ENCODE measurements around the gene FIBIN.

FIBIN gene

DNA sequence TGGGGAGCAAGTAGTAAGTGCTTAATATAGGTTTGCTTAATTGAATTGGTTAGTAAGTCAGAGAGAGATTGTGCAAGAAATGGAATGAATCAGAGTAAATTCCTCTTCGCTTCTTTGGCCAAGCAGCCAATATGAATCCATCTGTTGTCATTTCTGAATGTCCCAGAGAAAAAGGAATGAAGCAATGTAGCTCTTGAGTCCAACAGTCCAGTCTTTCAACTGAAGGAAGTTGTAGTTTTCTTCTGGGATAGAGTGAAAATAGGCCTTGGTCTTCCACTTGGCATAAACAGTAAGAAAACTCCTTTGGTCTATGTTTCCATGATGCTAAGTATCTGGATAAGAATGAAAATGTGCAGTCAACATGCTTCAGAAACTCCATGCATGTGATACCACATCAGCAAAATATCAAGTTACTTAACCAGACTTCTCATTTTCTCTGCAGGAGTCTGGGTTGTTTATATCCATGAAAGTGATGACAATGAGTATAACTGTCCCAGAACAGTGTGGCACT is 1.8 kb upstream of the FIBIN start:
- Histone ChIP-seq H3K9me3 (ENCODE audit: control insufficient read depth, insufficient read depth, low read length) (no peaks in the 10 kb centered on the region), H3K36me3 (ENCODE audit: control insufficient read depth, low read length) (no peaks in the 10 kb centered on the region), H3K4me1 (ENCODE audit: control insufficient read depth, low read length) (no peaks in the 10 kb centered on the region), H3K27ac (ENCODE audit: low read depth, low read length) (no peak overlapping the region), H3K9me2 (replicated peaks; ENCODE audit: control insufficient read depth, low read length) (no peaks in the 10 kb centered on the region), H4K20me1 (ENCODE audit: control insufficient read depth, insufficient read depth, low read depth, low read length) (no peaks in the 10 kb centered on the region), H3F3A (ENCODE audit: control insufficient read depth, insufficient read depth) (no peaks in the 10 kb centered on the region), H3K4me2 (ENCODE audit: low read length) (no peak overlapping the region), H3K27me3 (ENCODE audit: control insufficient read depth, low read length) (no peaks in the 10 kb centered on the region), H3K4me3 (ENCODE audit: low read length) (no peak overlapping the region), H3K79me2 (ENCODE audit: control insufficient read depth, low read length) (no peaks in the 10 kb centered on the region)
- no peak for TF ChIP-seq EZH2phosphoT487 (IDR thresholded peaks at IDR 0.05; ENCODE audit: borderline replicate concordance, low read length)
- TF ChIP-seq, protein P1, sequence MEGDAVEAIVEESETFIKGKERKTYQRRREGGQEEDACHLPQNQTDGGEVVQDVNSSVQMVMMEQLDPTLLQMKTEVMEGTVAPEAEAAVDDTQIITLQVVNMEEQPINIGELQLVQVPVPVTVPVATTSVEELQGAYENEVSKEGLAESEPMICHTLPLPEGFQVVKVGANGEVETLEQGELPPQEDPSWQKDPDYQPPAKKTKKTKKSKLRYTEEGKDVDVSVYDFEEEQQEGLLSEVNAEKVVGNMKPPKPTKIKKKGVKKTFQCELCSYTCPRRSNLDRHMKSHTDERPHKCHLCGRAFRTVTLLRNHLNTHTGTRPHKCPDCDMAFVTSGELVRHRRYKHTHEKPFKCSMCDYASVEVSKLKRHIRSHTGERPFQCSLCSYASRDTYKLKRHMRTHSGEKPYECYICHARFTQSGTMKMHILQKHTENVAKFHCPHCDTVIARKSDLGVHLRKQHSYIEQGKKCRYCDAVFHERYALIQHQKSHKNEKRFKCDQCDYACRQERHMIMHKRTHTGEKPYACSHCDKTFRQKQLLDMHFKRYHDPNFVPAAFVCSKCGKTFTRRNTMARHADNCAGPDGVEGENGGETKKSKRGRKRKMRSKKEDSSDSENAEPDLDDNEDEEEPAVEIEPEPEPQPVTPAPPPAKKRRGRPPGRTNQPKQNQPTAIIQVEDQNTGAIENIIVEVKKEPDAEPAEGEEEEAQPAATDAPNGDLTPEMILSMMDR (IDR thresholded peaks at IDR 0.05; ENCODE audit: low read depth, low read length, poor library complexity, severe bottlenecking), result no peak

DNA sequence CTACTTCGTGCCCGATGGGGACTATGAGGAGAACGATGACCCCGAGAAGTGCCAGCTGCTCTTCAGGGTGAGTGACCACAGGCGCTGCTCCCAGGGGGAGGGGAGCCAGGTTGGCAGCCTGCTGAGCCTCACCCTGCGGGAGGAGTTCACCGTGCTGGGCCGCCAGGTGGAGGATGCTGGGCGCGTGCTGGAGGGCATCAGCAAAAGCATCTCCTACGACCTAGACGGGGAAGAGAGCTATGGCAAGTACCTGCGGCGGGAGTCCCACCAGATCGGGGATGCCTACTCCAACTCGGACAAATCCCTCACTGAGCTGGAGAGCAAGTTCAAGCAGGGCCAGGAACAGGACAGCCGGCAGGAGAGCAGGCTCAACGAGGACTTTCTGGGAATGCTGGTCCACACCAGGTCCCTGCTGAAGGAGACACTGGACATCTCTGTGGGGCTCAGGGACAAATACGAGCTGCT is 751 bp downstream of the FIBIN start:
- H3K79me2 ChIP-seq (ENCODE audit: control insufficient read depth, low read length), result no peaks in the 10 kb centered on the region
- no peak overlapping the region for H3K27ac ChIP-seq (ENCODE audit: low read depth, low read length)
- TF ChIP-seq EZH2phosphoT487 (IDR thresholded peaks at IDR 0.05; ENCODE audit: borderline replicate concordance, low read length), result no peak
- TF ChIP-seq, protein P1 (IDR thresholded peaks at IDR 0.05; ENCODE audit: low read depth, low read length, poor library complexity, severe bottlenecking), result no peak
- no peak overlapping the region for H3K4me2 ChIP-seq (ENCODE audit: low read length)
- no peaks in the 10 kb centered on the region for H3K4me1 ChIP-seq (ENCODE audit: control insufficient read depth, low read length)
- H3K4me3 ChIP-seq (ENCODE audit: low read length), result no peak overlapping the region
- H3K27me3 ChIP-seq (ENCODE audit: control insufficient read depth, low read length), result no peaks in the 10 kb centered on the region
- H3K9me3 ChIP-seq (ENCODE audit: control insufficient read depth, insufficient read depth, low read length), result no peaks in the 10 kb centered on the region
- no peaks in the 10 kb centered on the region for H3K36me3 ChIP-seq (ENCODE audit: control insufficient read depth, low read length)
- H3F3A ChIP-seq (ENCODE audit: control insufficient read depth, insufficient read depth), result no peaks in the 10 kb centered on the region
- no peaks in the 10 kb centered on the region for H3K9me2 ChIP-seq (replicated peaks; ENCODE audit: control insufficient read depth, low read length)
- no peaks in the 10 kb centered on the region for H4K20me1 ChIP-seq (ENCODE audit: control insufficient read depth, insufficient read depth, low read depth, low read length)

DNA sequence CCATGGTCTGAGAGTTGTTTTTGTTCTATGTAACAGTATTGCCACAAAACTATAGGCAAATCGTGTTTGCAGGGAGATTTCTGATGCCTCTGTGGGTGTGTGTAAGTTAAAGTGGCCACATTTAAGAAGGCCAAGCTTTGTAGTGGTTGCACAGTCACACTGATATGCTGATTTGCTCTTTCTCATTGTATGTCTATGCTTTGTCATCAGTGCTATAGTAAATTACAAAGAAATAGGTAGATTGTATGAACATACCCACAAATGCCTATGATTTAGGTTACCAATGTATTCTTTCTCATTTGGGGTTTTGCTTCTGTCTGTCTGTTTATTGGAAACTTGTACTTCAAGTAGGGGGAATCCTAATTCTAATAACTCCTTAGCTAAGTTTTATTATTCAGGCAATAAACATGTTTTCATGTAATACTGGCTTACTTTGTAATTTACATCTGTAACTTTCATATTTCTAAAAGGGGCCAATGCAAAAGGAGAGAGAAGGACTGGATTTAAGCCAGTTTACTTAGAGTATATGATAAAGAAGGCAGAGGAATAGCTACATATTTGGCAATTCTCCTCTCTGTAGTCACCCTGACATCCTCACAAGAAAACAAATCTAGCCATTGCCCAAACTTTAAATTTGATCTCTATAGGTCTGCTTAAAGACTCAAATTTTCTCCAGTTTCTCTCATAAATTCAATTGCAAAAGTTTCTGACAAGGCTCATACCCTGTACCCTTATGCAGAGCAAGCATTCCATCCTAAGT is 2.0 kb downstream of the FIBIN start:
- TF ChIP-seq, protein P1 (IDR thresholded peaks at IDR 0.05; ENCODE audit: low read depth, low read length, poor library complexity, severe bottlenecking), result no peak
- TF ChIP-seq EZH2phosphoT487 (IDR thresholded peaks at IDR 0.05; ENCODE audit: borderline replicate concordance, low read length), result no peak
- Histone ChIP-seq H3K9me3 (ENCODE audit: control insufficient read depth, insufficient read depth, low read length) (no peaks in the 10 kb centered on the region), H3K4me3 (ENCODE audit: low read length) (no peak overlapping the region), H4K20me1 (ENCODE audit: control insufficient read depth, insufficient read depth, low read depth, low read length) (no peaks in the 10 kb centered on the region), H3K79me2 (ENCODE audit: control insufficient read depth, low read length) (no peaks in the 10 kb centered on the region), H3K4me1 (ENCODE audit: control insufficient read depth, low read length) (no peaks in the 10 kb centered on the region), H3K4me2 (ENCODE audit: low read length) (no peak overlapping the region), H3K9me2 (replicated peaks; ENCODE audit: control insufficient read depth, low read length) (no peaks in the 10 kb centered on the region), H3K27ac (ENCODE audit: low read depth, low read length) (no peak overlapping the region), H3K36me3 (ENCODE audit: control insufficient read depth, low read length) (no peaks in the 10 kb centered on the region), H3F3A (ENCODE audit: control insufficient read depth, insufficient read depth) (no peaks in the 10 kb centered on the region), H3K27me3 (ENCODE audit: control insufficient read depth, low read length) (no peaks in the 10 kb centered on the region)

Measured in DOHH2 (cell line).